Memory B cell (primary cell): Measurements from ENCODE around the gene SEPTIN6.

ENCODE experiments used
- ATAC-seq: fragments of 150-1000 bp; cut with Tn5 transposase; 2 replicates; pipeline ENCODE4 v1.10.0; 2021; ENCODE audit warnings: low read depth, mild to moderate bottlenecking, moderate library complexity
- DNase-seq, 2 donors: peaks; one replicate each; pipeline ENCODE4 v3.0.0; 2022; ENCODE audit warnings: low spot score in 2 of 2
- H3K27ac Mint-ChIP-seq: one replicate; pipeline ENCODE4 v1.8.0; 2022; ENCODE audit warnings: mild to moderate bottlenecking, moderate library complexity, mixed read lengths
- H3K27me3 Mint-ChIP-seq: one replicate; pipeline ENCODE4 v1.8.0; 2022; ENCODE audit warnings: mixed read lengths
- H3K36me3 Mint-ChIP-seq: one replicate; pipeline ENCODE4 v1.8.0; 2022; ENCODE audit warnings: mild to moderate bottlenecking, mixed read lengths
- H3K4me1 Mint-ChIP-seq: one replicate; pipeline ENCODE4 v1.8.0; 2022; ENCODE audit warnings: mixed read lengths
- H3K4me3 Mint-ChIP-seq: one replicate; pipeline ENCODE4 v1.8.0; 2022; ENCODE audit warnings: mild to moderate bottlenecking, moderate library complexity, mixed read lengths
- H3K9me3 Mint-ChIP-seq: one replicate; pipeline ENCODE4 v1.8.0; 2022; ENCODE audit warnings: mixed read lengths

The SEPTIN6 gene

GRCh38 chrX:119698845-119699244 is 5.9 kb upstream of the SEPTIN6 start:
- H3K36me3 Mint-ChIP-seq, result no peaks in the 10 kb centered on the region
- H3K4me1 Mint-ChIP-seq, result peaks cover 36% of the 10 kb centered on the region
- no peaks in the 10 kb centered on the region for H3K9me3 Mint-ChIP-seq
- no peak overlapping the region for H3K4me3 Mint-ChIP-seq
- ATAC-seq, result peak; percentile 16
- H3K27ac Mint-ChIP-seq, result no peak overlapping the region
- no peak for DNase-seq
- H3K27me3 Mint-ChIP-seq, result no peaks in the 10 kb centered on the region

- Mint-ChIP-seq H3K4me1 (peaks cover 38% of the 10 kb centered on the region), H3K27me3 (no peaks in the 10 kb centered on the region), H3K9me3 (no peaks in the 10 kb centered on the region), H3K36me3 (no peaks in the 10 kb centered on the region), H3K4me3 (peak overlapping the region; percentile 58), H3K27ac (no peak overlapping the region)
- no peak for ATAC-seq
- DNase-seq, result no peak
Observed at GRCh38 chrX:119696251-119696890, 3.4 kb upstream of the SEPTIN6 start.

- no peaks in the 10 kb centered on the region for H3K9me3 Mint-ChIP-seq
- peaks cover 42% of the 10 kb centered on the region for H3K4me1 Mint-ChIP-seq
- no peaks in the 10 kb centered on the region for H3K27me3 Mint-ChIP-seq
- ATAC-seq (no peak), DNase-seq (no peak)
- peak overlapping the region; percentile 96 for H3K4me3 Mint-ChIP-seq
- H3K36me3 Mint-ChIP-seq, result no peaks in the 10 kb centered on the region
- H3K27ac Mint-ChIP-seq, result peak overlapping the region; percentile 7
Observed at GRCh38 chrX:119695535-119696050, 2.6 kb upstream of the SEPTIN6 start.

- Mint-ChIP-seq H3K4me1 (peaks cover 42% of the 10 kb centered on the region), H3K36me3 (no peaks in the 10 kb centered on the region), H3K4me3 (peak overlapping the region; percentile 96), H3K27me3 (no peaks in the 10 kb centered on the region), H3K9me3 (no peaks in the 10 kb centered on the region), H3K27ac (peak overlapping the region; percentile 7)
- no peak for DNase-seq
- ATAC-seq, result no peak
Observed at GRCh38 chrX:119694601-119695534, 1.9 kb upstream of the SEPTIN6 start.

- no peaks in the 10 kb centered on the region for H3K9me3 Mint-ChIP-seq
Observed at GRCh38 chrX:119693996-119694451, 1.1 kb upstream of the SEPTIN6 start.

GRCh38 chrX:119692191-119693039 is 553 bp downstream of the SEPTIN6 start:
- peak in 1 of 2 donors; percentile 57 for DNase-seq
- peak; percentile 46 for ATAC-seq
- H3K27me3 Mint-ChIP-seq, result no peaks in the 10 kb centered on the region
- H3K36me3 Mint-ChIP-seq, result no peaks in the 10 kb centered on the region
- H3K27ac Mint-ChIP-seq, result peak overlapping the region; percentile 90
- H3K4me1 Mint-ChIP-seq, result peaks cover 37% of the 10 kb centered on the region
- peak overlapping the region; percentile 96 for H3K4me3 Mint-ChIP-seq
- H3K9me3 Mint-ChIP-seq, result no peaks in the 10 kb centered on the region

More at GRCh38 chrX:119693996-119694451, 1.1 kb upstream of the SEPTIN6 start:
- Mint-ChIP-seq H3K4me1 (peaks cover 42% of the 10 kb centered on the region), H3K27me3 (no peaks in the 10 kb centered on the region), H3K4me3 (peak overlapping the region; percentile 96), H3K36me3 (no peaks in the 10 kb centered on the region), H3K27ac (peak overlapping the region; percentile 83)
- no peak for DNase-seq
- no peak for ATAC-seq

GRCh38 chrX:119690921-119691716 is 1.8 kb downstream of the SEPTIN6 start:
- ATAC-seq (no peak), DNase-seq (no peak)
- H3K9me3 Mint-ChIP-seq, result no peaks in the 10 kb centered on the region
- H3K4me3 Mint-ChIP-seq, result peak overlapping the region; percentile 96
- peak overlapping the region; percentile 87 for H3K27ac Mint-ChIP-seq
- no peaks in the 10 kb centered on the region for H3K36me3 Mint-ChIP-seq
- H3K4me1 Mint-ChIP-seq, result peaks cover 28% of the 10 kb centered on the region
- H3K27me3 Mint-ChIP-seq, result no peaks in the 10 kb centered on the region

- DNase-seq, result no peak
- no peaks in the 10 kb centered on the region for H3K27me3 Mint-ChIP-seq
- H3K36me3 Mint-ChIP-seq, result no peaks in the 10 kb centered on the region
- peak overlapping the region; percentile 99 for H3K27ac Mint-ChIP-seq
- H3K9me3 Mint-ChIP-seq, result no peaks in the 10 kb centered on the region
- ATAC-seq, result no peak
- peaks cover 20% of the 10 kb centered on the region for H3K4me1 Mint-ChIP-seq
- peak overlapping the region; percentile 50 for H3K4me3 Mint-ChIP-seq
Observed at GRCh38 chrX:119688911-119689321, 4.1 kb downstream of the SEPTIN6 start.

GRCh38 chrX:119687661-119688413 is 5.1 kb downstream of the SEPTIN6 start:
- Mint-ChIP-seq H3K9me3 (no peaks in the 10 kb centered on the region), H3K4me1 (peaks cover 23% of the 10 kb centered on the region), H3K27me3 (no peaks in the 10 kb centered on the region), H3K4me3 (peak overlapping the region; percentile 47), H3K36me3 (peaks cover 3% of the 10 kb centered on the region), H3K27ac (peak overlapping the region; percentile 99)
- ATAC-seq, result no peak
- DNase-seq, result no peak

- Mint-ChIP-seq H3K4me3 (peak overlapping the region; percentile 88), H3K9me3 (no peaks in the 10 kb centered on the region), H3K27ac (peak overlapping the region; percentile 99), H3K27me3 (no peaks in the 10 kb centered on the region), H3K4me1 (peaks cover 31% of the 10 kb centered on the region), H3K36me3 (peaks cover 3% of the 10 kb centered on the region)
- ATAC-seq (peak; percentile 61), DNase-seq (no peak)
Observed at GRCh38 chrX:119686087-119686691, 6.8 kb downstream of the SEPTIN6 start.

- Mint-ChIP-seq H3K4me1 (peaks cover 32% of the 10 kb centered on the region), H3K4me3 (peak overlapping the region; percentile 88), H3K9me3 (no peaks in the 10 kb centered on the region), H3K27ac (peak overlapping the region; percentile 99), H3K27me3 (no peaks in the 10 kb centered on the region), H3K36me3 (peaks cover 3% of the 10 kb centered on the region)
- DNase-seq (no peak), ATAC-seq (peak; percentile 78)
Observed at GRCh38 chrX:119685225-119686066, 7.5 kb downstream of the SEPTIN6 start.
